OCI-LY3 (cell line): ENCODE data around the gene SBSN.

Experiments used
- CTCF ChIP-seq: fragments of 200-600, 300-600 bp; sonication (generic); IDR thresholded peaks from 2 replicates; pipeline ENCODE4 v1.5.1; 2014; ENCODE audit warnings: antibody characterized with exemption, low read length, low read depth
- EZH2phosphoT487 ChIP-seq: fragments of 200-600 bp; shearing (Covaris generic); IDR thresholded peaks from 2 replicates; pipeline ENCODE4 v1.6.1; 2018; ENCODE audit warnings: antibody characterized with exemption, mixed run types, low read depth

- TF ChIP-seq CTCF (no peak), EZH2phosphoT487 (no peak)
Observed at GRCh38 chr19:35521124-35521743, 6.9 kb downstream of the SBSN start.
